HuH-7.5 (cell line): ENCODE measurements around the gene RNF187.

ENCODE experiments used
- DNase-seq: peaks from one replicate; pipeline ENCODE4 v3.0.0; 2011; ENCODE audit warnings: low spot score

Gene RNF187

DNA sequence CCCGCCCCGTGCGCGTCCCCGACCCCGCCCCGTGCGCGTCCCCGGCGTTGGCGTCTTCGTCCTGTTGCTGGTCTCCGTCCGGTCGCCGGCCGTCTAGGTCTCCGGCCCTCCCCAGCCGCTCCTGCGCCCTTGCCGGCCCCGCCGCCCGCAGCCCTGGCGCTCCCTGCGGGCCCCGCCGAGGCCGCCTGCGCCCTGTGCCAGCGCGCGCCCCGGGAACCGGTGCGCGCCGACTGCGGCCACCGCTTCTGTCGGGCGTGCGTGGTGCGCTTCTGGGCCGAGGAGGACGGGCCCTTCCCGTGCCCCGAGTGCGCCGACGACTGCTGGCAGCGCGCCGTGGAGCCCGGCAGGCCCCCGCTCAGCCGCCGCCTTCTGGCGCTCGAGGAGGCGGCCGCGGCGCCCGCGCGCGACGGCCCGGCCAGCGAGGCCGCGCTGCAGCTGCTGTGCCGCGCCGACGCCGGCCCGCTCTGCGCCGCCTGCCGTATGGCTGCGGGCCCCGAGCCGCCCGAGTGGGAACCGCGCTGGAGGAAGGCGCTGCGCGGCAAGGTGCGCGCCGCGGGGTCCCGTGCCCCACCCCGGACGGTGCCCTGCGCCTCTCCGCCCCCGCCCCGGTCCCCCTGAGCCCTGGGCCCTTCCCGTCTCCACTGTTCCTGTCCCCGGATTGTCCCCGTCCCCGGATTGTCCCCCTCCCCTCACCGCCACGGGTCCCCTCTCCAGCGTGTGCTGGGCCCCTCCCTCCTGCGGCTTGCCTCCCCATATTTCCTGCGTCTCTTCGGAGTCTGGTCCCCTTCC lies at the start of gene RNF187:
Gene RNF187, plus strand, starts transcription at position 47 of the 789 bp plus-strand sequence.
- DNase-seq = peak; percentile 91

DNA sequence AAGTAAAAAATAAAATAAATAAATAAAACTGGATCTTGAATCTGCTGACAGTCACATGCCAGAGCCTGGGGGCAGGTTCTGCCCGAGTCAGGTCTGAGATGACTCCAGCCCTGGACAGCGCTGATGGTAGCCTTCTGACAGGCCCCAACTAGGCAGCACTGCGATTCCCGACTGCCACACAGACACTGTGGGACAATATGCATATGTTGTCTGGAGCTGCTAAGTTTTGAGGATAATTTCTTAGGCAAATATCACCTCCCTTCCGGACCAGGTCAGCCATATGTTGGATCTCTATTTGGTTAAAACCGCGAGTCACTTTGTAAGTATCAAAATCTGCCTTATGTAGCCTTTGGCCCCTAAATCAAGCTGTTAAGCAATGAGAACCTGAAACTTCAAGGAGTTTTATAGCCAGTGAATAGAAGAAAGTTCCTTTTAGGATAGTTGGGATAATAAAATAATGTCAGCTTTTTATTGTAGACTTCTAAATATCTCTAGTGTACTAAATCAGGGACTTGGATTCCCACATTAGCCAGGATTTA lies 49.7 kb upstream of the RNF187 start:
- no peak for DNase-seq

DNA sequence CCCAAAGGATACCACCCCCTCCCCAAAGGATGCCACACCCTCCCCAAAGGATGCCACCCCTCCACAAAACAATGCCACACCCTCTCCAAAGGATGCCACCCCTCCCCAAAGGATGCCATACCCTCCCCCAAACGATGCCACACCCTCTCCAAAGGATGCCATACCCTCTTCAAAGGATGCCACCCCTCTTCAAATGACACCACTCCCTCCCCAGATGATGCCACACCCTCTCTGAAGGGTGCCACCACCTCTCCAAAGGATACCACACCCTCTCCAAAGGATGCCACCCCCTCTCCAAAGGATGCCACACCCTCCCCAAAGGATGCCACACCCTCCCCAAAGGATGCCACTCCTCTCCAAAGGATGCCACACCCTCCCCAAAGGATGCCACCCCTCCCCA lies 48.9 kb upstream of the RNF187 start:
- no peak for DNase-seq

DNA sequence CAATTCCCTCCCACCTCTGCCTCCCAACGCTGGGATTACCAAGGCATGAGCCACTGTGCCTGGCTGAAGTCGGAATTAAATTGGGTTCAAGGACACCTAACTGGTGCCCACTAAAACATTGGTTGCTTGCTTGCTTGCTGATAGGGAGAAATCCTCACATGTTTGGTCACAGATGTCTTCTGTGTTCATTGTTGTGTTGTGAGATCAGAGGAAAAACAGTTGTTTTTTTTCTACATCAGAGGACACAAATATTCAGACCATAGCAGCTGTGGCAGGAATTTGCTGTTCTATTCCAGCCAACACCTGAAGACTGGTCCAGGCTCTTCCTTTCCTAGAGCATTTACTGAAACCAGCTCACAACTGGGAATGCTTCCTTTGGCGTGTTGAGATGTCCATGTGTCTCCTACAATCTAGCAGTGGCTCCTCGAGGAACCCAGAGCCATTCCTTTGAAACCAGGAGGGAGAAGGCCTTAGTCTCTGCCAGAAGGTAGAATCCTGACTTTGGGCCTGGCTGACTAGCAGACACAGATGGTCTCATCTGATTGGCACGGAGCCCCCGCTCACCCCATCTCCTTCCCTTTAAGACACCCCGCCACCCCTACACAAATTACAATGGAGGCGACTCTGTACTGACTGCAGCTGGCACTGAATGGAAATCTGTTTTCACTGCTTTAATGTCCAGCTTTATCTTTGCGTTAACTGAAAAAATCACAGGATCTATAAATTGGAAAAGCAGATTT lies 46.3 kb upstream of the RNF187 start:
- no peak for DNase-seq

DNA sequence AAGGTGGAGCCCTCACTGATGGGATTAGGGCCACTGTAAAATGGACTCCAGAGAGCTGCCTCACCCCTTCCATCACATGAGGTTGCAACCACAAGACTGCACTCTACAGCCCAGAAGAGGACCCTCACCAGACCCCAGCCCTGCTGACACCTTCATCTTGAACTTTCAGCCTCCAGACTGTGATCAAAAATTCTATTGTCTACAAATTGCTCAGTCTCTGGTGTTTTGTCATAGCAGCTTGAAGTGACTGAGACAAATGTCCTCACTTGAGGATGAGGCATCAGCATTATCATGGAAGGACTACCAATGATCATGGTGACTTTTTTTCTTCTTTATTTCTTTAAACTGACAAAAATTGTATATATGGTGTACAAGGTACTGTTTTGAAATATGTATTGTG lies 43.8 kb upstream of the RNF187 start:
- no peak for DNase-seq

DNA sequence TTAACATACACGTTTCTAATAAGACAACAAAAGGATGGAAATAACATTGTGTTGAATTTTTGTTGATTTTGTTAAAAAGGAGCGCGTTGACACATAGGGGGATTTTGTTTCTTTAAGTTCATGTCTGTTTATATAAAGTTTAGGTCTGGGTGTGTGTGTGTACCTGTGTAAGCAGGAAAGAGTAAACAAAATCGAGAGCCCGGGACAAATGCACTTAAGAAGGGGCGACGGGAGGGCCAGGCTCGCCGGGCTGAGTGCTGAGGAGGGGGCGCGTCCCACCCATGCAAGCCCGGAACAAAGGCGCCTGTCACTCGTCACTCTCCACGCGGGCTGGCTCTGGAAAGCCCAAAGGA lies 41.7 kb upstream of the RNF187 start:
- DNase-seq = no peak

DNA sequence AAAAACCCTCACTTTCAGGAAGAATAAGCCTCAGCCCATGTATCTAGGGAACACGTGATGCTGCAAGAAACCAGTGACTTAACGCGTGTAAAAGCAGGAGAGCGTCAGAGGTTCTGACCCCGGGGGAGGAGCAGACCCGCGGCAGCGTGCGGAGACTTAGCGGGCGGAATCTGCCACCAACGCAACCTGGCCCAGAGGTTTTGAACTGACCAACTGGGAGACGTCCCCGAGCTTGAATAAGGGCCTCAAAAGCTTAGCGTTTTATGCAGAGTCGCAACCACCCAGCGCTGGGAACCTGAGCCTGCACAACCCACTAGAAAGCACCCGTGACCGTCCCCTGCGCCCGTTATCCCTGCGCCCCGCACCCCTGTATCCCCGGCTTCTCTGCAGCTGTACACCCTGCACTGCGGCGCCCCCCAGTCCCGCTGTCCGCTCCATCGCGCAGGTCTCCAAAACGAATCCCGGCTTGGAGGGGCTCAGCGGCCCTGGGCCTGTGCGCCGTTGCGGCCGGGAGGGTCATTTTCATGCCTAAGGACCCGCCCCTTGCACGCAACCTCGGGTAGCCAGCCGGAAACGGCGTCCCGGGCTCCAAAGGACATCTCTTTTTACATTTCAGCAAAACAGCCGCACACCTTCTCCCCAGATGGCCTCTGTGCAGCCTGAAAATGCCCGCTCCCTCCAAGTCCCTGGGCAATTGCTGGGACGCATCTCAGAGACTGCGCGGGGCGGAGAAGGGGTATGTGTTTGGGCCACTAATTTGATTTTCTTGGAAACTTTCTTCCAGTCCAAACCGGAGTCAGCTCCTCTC lies 41.1 kb upstream of the RNF187 start:
- DNase-seq = peak; percentile 88

DNA sequence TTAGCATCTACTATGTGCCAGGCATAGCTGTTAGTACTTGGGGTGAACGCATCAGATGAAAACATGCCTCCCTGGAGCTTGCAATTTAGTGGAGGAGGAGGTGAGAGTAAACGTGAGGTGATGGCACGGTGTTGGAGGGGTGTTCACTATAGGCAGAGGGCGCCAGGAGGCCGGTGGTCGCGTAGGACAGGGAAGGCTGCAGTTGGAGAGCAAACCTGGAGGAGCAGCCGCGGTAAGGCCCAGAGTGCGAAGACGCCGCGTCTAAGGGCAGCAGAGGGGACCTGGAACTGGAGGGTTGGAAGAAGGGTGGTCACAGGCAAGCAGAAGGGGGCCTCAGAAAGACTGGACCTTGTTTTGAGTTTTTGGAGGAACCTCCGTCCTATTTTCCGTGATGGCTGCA lies 40.3 kb upstream of the RNF187 start:
- no peak for DNase-seq

DNA sequence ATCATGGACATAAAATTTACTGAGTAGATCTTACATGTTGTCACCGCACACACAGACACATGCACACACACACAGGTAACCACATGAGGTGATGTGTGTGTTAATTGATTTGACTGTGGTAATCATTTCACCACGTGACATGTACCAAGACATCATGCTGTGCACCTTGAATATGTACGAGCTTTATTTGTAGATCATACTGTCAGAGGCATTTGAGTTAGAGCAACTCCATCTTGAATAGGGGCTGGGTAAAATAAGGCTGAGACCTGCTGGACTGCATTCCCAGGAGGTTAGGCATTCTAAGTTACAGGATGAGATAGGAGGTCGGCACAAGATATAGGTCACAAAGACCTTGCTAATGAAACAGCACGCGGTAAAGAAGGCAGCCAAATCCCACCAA lies 38.8 kb upstream of the RNF187 start:
- no peak for DNase-seq

DNA sequence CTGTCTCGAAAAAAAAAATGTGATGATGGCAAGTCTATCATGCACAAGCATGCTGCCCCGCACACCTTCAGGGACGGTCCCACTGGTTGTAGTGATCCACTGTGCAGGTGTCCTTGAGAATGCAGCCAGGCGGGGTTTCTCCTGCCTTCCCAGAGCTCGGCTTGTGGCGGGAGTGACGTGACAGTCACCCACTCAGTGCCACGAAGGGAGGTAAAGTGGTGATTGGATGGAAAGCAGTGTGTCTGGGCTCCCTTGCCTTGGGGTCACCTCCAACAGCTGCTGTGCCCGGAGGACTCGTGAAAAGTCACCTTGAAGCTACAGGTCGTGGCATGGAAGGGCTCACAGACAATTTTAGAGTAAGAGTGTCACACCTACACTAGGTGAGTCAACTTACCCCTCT lies 37.0 kb upstream of the RNF187 start:
- DNase-seq = no peak

DNA sequence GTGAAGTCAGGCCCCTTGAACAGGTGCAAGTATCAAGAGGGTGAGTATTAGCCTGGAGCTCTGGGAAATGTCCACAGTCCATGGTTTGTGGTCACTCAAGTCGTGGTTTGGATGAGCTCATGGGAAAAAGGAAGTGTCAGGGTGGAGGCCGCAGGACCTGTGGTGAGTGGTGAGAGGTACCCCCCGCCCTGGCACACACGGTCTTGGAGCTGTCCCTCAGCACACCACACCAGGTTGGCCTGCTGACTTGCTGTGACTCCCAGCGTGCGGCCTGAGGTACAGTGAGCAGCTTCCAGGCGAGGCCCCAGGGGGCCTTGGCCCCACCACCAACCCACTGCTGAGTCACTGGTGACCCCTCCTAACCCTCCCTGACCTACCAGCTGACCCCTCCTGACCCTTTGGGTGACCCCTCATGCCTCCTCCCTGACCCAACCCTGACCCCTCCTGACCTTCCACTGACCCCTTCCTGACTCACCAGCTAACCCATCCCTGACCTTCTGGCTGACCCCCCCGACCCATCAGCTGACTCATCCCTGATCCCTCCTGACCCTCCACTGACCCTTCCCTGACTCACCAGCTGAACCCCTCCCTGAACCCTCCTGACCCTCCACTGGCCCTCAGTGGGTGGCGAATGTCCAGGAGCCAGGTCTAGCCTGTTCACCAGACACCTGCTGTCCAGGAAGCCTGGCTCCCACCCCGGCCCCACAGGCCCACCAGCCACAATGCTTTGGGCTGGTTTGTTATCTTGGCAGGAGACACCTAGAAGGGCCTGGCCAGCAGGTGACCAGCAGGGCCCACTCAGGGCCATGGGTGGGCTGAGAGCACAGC lies 34.8 kb upstream of the RNF187 start:
- DNase-seq = no peak

DNA sequence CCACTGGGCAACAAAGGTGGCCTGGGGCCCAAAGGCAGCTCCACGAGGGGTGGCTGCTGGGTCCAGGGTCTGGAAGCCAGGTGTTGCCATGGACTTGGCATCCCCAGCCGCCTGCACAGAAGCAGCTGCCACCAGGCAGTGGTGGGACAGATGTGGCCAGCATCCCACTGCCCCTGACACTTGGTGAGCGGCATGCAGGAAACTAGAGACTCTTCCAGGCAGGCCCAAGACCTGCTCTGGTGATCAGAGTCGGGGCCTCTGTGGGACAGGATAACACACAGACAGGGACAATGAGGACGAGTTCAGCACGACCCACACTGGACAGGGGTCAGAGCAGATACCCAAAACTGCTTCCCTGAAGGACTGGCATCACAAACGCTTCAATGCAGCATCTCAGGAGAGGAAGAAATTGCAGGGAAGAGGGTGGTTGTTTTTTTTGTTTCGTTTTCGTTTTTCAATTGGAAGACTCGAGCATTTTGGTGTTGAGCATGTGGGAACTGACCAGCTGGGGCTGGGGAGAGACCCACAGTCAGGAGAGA lies 34.1 kb upstream of the RNF187 start:
- no peak for DNase-seq

DNA sequence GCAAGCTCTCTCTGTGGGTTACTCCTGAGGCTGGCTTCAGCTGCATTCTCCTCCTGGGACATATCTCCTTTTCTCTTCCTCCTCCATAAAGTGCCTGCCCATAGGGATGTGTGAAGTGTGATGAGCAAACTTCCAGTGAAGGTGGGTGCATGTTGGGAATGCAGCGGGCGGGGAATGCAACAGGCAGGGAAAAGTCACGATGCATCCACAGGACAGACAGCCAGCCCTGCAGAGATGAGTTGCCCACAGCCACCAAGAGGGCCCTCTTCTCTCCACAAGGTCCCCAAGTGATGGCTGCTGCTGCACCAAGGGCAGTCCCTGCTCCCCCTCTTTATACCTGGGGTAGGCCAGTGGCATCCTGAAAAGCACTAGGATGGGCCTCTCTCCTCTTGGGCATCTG lies 33.6 kb upstream of the RNF187 start:
- no peak for DNase-seq

DNA sequence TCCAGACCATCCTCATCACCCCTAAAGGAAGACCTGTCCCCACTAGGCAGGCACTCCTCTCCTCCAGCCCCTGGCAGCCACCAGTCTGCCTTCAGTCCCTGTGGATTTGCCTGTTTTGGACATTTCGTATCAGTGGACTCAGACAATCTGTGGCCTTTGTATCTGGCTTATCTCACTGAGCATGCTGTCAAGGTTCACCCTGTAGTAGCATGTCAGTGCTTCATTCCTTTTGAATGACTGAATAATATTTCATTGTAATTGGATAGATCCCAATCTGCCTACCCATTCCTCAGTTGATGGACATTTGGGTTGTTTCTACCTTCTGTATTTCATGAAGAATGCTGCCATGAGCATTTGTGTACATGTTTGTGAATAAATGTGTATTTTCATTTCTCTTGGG lies 32.9 kb upstream of the RNF187 start:
- no peak for DNase-seq

DNA sequence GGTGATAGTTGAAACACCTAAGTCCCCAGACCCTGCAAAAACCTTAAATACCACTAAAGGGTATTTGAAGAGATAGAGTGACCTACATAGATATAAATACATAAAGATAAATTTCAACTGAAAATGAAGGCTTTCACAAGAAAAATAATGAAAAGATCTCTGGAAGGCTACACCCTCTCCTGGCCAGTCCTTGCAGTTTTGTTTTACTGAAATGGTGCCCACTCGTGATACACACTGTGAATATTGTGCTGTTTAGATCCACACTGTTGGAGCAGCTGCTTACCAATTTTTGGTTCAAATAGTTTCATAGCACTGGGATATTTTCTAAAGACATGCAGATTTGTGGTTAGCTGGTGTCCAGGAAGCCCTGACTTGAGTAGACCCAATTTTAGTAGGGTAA lies 31.5 kb upstream of the RNF187 start:
- no peak for DNase-seq

DNA sequence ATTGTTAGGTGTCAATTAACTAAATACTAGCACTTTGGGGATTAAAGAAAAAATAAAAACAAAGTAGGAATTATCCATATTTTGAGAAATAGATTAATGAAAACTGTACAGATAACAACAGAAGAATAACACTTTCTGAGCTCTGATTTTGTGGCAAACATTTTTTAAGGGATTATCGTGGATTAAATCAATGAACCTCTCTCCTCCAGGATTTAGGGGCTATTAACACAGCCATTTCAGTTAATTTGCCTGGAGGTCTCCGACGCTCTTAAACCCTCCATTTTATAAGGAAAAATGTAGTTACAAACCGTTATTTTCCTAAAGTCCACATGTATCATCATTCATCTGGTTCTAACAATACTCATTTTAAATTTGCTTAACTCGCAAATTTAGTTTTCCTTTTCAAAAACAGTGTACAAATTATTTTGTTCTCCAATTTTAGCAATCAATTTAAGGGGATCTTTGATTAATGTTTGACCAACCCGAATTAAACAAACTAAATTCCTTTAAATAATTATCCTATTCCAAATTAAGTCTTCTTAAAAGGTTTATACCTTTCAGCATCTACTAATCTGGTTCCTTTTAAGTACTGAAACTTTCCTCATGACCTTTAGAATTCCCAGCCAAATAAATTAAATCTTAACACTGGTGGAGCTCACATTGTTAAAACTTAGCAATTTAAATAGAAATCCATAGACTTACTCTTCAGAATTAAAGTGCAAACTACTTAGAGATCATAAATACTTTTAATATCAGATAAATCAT lies 30.7 kb upstream of the RNF187 start:
- no peak for DNase-seq

DNA sequence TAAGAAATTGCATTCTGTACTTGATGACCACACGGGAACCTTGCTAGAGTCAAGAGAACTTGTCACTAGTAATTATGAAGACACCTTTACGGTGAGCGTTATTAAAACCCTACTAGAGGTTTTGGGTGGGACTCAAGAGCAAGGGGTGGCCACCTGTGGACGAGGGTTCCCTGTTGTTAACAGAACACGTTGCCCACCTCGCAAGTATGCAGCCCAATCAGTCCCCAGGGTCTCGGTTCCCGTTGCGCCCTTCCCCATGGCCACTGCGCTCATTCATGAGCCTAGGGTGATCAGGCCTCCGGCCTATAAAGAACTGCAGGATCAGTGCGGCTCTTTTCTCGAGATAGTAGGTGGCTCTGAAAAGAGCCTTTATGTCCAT lies 30.2 kb upstream of the RNF187 start:
- DNase-seq = no peak

DNA sequence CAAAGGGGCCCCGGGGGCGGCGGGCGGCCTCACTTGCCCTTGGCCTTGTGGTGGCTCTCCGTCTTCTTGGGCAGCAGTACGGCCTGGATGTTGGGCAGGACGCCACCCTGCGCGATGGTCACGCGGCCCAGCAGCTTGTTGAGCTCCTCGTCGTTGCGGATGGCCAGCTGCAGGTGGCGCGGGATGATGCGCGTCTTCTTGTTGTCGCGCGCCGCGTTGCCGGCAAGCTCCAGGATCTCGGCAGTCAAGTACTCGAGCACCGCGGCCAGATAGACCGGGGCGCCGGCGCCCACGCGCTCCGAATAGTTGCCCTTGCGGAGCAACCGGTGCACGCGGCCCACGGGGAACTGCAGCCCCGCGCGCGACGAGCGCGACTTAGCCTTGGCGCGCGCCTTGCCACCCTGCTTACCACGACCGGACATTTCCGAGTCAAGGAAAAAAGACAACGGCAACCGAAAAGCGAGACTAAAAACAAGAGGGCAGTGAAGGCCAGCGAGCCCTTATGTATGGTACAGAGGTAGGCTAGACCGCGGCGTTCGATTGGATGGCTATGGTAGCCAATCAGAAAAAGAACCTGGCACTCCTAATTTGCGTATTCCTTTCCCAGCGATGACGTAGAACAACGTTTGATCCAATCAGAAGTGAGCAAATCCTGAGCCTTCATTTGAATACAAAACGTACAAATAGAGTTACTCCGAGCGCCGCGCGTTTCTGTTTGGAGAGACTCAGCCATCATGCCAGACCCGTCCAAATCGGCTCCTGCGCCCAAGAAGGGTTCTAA lies 29.6 kb upstream of the RNF187 start:
- peak; percentile 96 for DNase-seq

DNA sequence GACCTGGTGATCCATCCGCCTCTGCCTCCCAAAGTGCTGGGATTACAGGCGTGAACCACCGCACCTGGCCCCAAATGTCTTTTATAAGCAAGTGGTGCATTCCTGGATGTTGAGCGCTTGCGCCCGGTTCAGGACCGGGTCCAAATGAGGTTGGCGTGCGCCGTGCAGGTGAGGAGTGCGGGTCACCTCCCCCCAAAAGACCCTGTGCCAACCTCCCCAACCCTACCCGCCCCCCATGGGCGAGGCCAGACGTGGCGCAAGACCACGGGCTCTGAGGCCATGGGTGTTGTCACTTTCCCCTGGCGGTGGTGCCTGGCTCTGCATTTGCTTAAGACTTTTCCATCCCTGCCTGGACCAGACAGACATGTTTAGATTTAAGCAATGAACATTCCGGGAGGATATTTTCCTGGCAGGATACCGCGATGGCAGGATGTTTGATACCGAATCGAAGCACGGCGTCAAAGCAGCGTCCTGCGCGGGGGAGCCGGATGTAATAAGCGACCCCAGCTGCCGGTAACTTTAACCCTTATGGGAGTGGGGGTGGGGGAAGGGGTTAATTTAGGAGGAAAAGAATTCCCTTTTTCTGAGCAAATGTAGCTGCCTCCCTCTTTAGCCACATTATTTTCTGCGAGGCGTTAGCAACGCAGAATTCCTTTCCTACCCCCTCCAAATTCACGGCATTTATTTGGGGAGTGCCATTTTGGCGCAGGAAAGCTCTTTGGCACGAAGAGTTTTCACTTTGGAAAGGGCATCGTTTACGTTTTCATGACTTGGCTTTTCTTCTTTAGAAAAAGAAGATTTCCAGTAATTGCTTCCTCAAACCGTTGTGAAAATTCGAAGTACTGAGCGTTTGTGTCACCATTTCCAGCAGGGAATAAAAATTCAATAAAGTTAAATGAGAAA lies 27.8 kb upstream of the RNF187 start:
- peak; percentile 89 for DNase-seq
